Spleen (tissue), 11 donors: Measurements from ENCODE around the gene ENPP6. TPM values are rescaled to one million over a fixed set of nuclear protein-coding genes. Genes with fewer than 3 reads are reported as not detected.

Source experiments
- DNase-seq: peaks from one replicate; pipeline ENCODE4 v3.0.0-alpha.2; 2020
- H3K27ac ChIP-seq, 8 donors: fragments of 200-600 bp; sonication (generic) in 7 of 8; 1 replicate in 4 of 8; 2 replicates in 4 of 8; pipeline versions ENCODE4 v1.5.0 to v1.8.0; 2016 to 2021; ENCODE audit warnings: inconsistent platforms in 4 of 8, mild to moderate bottlenecking in 4 of 8, moderate library complexity in 1 of 8
- H3K27me3 ChIP-seq, 7 donors: fragments of 200-600 bp; sonication (generic) in 6 of 7; replicated peaks in 1 of 7; 1 replicate in 4 of 7; 2 replicates in 3 of 7; pipeline versions ENCODE4 v1.5.0 to v1.8.0; 2016 to 2021; ENCODE audit warnings: inconsistent platforms in 3 of 7, mild to moderate bottlenecking in 1 of 7
- H3K36me3 ChIP-seq, 6 donors: fragments of 200-600 bp; sonication (generic) in 5 of 6; 1 replicate in 4 of 6; 2 replicates in 2 of 6; pipeline versions ENCODE4 v1.5.0 to v1.8.0; 2016 to 2021; ENCODE audit warnings: inconsistent platforms in 2 of 6
- H3K4me1 ChIP-seq, 6 donors: fragments of 200-600 bp; sonication (generic) in 5 of 6; 1 replicate in 3 of 6; 2 replicates in 3 of 6; pipeline versions ENCODE4 v1.5.0 to v1.8.0; 2016 to 2021; ENCODE audit warnings: inconsistent platforms in 3 of 6
- H3K4me3 ChIP-seq, 8 donors: fragments of 200-600 bp; sonication (generic) in 7 of 8; 1 replicate in 4 of 8; 2 replicates in 4 of 8; pipeline versions ENCODE4 v1.5.0 to v1.8.0; 2016 to 2021; ENCODE audit warnings: inconsistent platforms in 4 of 8, mild to moderate bottlenecking in 4 of 8, moderate library complexity in 2 of 8
- H3K9me3 ChIP-seq, 8 donors: fragments of 200-600 bp; sonication (generic) in 7 of 8; 1 replicate in 4 of 8; 2 replicates in 4 of 8; pipeline versions ENCODE4 v1.5.0 to v1.8.0; 2016 to 2021; ENCODE audit warnings: inconsistent platforms in 4 of 8
- POLR2A ChIP-seq, 3 donors: fragments of 450-650 bp; IDR thresholded peaks; one replicate each; pipeline ENCODE4 v1.5.1; 2017; ENCODE audit warnings: antibody characterized with exemption in 3 of 3, mild to moderate bottlenecking in 1 of 3
- POLR2AphosphoS5 ChIP-seq, 3 donors: sonication (generic); formaldehyde crosslinking; IDR thresholded peaks; one replicate each; pipeline ENCODE4 v1.5.1; 2017; ENCODE audit warnings: antibody characterized with exemption in 3 of 3
- WGBS, 5 donors: extraction: QIAGEN DNeasy Blood & Tissue Kit in 3 of 5; methylation state at CpG; one replicate each; pipeline versions ENCODE4 v1.1.5 to v1.1.7; 2013 to 2018; 5-methylcytosine and 5-hydroxymethylcytosine counted together
- intact Hi-C: fragments of 100-400 bp; cut with DNase I; formaldehyde crosslinking; loops from one replicate; pipeline ENCODE4 v1.15.0; 2023; ENCODE audit warnings: low total_unique reads
- polyA plus RNA-seq, 3 donors: library from polyadenylated mRNA; stranded (reverse); fragments of 200-250 nt; gene quantifications; one replicate each; pipeline ENCODE4 v1.2.1, GENCODE V29; 2013
- total RNA-seq, 7 donors: library from RNA; depleted of rRNA in 3 of 7; stranded (reverse); fragments of >200 nt in 3 of 7; fragmentation: NEBNext Ultra II Directional in 4 of 7; extraction: Animal tissue kit (Norgen Biotek cat#: 25700) in 4 of 7; gene quantifications; one replicate each; pipeline versions ENCODE4 v1.1.0 to v1.2.1, GENCODE V29; 2016 to 2021
- TF ChIP-seq, protein P1 (sequence below), 11 experiments: fragments of 200-600 bp in 7 of 11; fragments of 450-650 bp in 4 of 11; sonication (generic) in 4 of 11; IDR thresholded peaks in 8 of 11; conservative IDR thresholded peaks in 3 of 11; 1 replicate in 7 of 11; 2 replicates in 4 of 11; pipeline versions ENCODE4 v1.4.0 to v1.8.0; 2016 to 2021; ENCODE audit warnings: antibody characterized with exemption in 11 of 11, inconsistent platforms in 4 of 11, mild to moderate bottlenecking in 1 of 11
- donor health status: healthy with polysubstance abuse.
- donor health status: DM: no; HTN: no; CAD: no; lungs with moderate emphysema.
- donor health status: DM: no; HTN: no; CAD: no.
- donor health status: Bipolar disorder and iron deficiency.
- donor health status: healthy.
- donor health status: DM: no; HTN: no; CAD: no.
- donor health status: DM: yes; HTN: yes; CAD: no.

The ENPP6 gene
- total and polyA plus RNA-seq, 10 donors, result 0.23 to 2.4 (median 1.1) TPM

DNA sequence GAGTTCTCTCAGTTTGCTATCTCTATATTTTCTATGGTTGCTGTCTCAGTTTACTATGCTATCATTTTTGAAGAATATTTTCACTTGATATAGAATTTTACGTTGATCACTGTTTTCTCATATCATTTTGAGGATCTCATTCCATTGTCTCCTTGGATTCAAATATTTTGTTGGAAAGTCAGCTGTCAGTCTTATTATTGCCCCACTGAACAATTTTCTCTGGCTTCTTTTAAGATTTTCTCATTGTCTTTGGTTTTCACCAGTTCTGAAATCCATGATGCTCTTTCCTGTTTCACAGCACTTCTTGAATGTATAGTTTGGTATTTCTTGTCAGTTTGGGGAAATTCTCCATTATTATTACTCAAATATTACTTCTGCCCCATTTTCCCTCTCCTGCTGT, 81.1 kb downstream of the ENPP6 start:
- TF ChIP-seq, protein P1, sequence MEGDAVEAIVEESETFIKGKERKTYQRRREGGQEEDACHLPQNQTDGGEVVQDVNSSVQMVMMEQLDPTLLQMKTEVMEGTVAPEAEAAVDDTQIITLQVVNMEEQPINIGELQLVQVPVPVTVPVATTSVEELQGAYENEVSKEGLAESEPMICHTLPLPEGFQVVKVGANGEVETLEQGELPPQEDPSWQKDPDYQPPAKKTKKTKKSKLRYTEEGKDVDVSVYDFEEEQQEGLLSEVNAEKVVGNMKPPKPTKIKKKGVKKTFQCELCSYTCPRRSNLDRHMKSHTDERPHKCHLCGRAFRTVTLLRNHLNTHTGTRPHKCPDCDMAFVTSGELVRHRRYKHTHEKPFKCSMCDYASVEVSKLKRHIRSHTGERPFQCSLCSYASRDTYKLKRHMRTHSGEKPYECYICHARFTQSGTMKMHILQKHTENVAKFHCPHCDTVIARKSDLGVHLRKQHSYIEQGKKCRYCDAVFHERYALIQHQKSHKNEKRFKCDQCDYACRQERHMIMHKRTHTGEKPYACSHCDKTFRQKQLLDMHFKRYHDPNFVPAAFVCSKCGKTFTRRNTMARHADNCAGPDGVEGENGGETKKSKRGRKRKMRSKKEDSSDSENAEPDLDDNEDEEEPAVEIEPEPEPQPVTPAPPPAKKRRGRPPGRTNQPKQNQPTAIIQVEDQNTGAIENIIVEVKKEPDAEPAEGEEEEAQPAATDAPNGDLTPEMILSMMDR (IDR thresholded peaks at IDR 0.05 in 8 of 11, conservative IDR thresholded peaks at IDR 0.05 in 3 of 11), result no peak
- TF ChIP-seq POLR2AphosphoS5 (IDR thresholded peaks at IDR 0.05), result no peak
- TF ChIP-seq POLR2A (IDR thresholded peaks at IDR 0.05), result no peak
- no peak for DNase-seq
- Histone ChIP-seq H3K4me3 (no peak overlapping the region), H3K9me3 (peaks cover 0 to 31% (median 24%) of the 10 kb centered on the region in 8 donors), H3K36me3 (no peaks in the 10 kb centered on the region), H3K4me1 (no peaks in the 10 kb centered on the region), H3K27me3 (no peaks in the 10 kb centered on the region), H3K27ac (no peak overlapping the region)
- 69 to 88% (median 83%) methylated on average over 1 of the region's 1 CpG for WGBS, 5 donors
- intact Hi-C loops, result no loop called here

DNA sequence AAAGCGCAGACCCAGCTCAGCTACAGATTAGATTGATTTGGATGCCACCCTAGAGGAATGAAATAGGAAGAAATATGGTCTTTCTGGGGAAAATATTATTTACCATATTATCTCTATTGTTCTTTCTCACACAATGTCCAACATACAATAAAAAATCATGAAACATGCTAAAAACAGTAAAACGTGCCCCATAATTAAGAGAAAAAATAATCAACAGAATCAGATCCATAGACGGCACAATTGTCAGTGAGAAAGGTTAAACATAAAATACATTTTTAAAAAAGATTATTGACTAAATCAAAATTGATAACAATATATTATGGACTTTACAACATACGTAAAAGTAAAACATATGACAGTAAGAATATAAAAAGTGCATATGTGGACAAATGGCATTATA, 90.9 kb downstream of the ENPP6 start:
- intact Hi-C loops, result no loop called here
- Histone ChIP-seq H3K4me1 (no peaks in the 10 kb centered on the region), H3K4me3 (no peak overlapping the region), H3K36me3 (no peaks in the 10 kb centered on the region), H3K27me3 (peaks cover 0 to 9% (median 0%) of the 10 kb centered on the region in 7 donors), H3K27ac (no peak overlapping the region), H3K9me3 (peaks cover 0 to 8% (median 7%) of the 10 kb centered on the region in 8 donors)
- no peak for DNase-seq
- TF ChIP-seq POLR2AphosphoS5 (IDR thresholded peaks at IDR 0.05), result no peak
- TF ChIP-seq, protein P1 (IDR thresholded peaks at IDR 0.05 in 8 of 11, conservative IDR thresholded peaks at IDR 0.05 in 3 of 11), result no peak
- TF ChIP-seq POLR2A (IDR thresholded peaks at IDR 0.05), result no peak
- 67 to 82% (median 78%) methylated on average over 4 of the region's 4 CpGs for WGBS, 5 donors

DNA sequence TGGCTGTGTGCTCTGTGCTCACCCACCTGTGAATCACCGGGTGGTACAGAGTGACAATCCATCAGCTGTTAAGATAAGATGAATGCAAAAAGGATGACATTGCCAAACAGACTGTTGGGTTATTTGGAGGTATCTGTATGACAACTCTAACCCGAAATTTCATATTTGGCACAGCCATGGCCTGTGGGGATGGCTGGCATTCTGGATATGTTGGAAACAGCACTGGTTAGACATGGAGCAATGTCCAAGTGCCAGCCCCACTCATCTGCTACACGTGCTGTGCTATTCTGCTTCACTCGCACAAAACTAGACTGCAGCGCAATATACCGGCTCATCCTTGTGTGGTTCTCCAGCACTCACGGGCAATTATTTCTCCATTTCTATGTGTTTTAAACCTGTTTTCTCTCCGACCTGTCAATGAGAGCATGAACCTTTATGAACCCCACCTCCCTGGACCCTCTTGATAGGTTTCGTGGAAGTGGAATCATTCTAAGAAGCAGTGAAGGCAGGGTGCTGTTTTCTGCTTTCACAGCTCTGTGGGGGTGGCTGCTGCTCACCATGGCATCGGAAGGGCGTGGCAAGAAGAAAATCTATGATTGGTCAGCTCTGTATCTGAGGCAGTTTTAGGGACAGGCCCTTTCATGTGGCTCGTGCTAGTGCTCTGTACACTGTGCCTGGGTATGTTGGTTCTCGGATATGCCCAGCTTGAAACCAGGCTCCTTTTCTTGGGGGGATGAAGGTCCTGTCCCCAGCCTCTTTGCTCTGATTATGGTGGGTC, 94.9 kb downstream of the ENPP6 start:
- H3K4me1 ChIP-seq, result no peaks in the 10 kb centered on the region
- no peaks in the 10 kb centered on the region for H3K36me3 ChIP-seq
- no peak for TF ChIP-seq POLR2A (IDR thresholded peaks at IDR 0.05)
- TF ChIP-seq, protein P1 (IDR thresholded peaks at IDR 0.05 in 8 of 11, conservative IDR thresholded peaks at IDR 0.05 in 3 of 11), result no peak
- TF ChIP-seq POLR2AphosphoS5 (IDR thresholded peaks at IDR 0.05), result no peak
- intact Hi-C loops, result no loop called here
- H3K27ac ChIP-seq, result no peak overlapping the region
- WGBS, 5 donors, result 84 to 91% (median 90%) methylated on average over 11 to 13 of the region's 13 CpGs
- H3K27me3 ChIP-seq, result peaks cover 0 to 13% (median 0%) of the 10 kb centered on the region in 7 donors
- H3K4me3 ChIP-seq, result no peak overlapping the region
- H3K9me3 ChIP-seq, result peaks cover 0 to 8% (median 7%) of the 10 kb centered on the region in 8 donors
- DNase-seq, result no peak

DNA sequence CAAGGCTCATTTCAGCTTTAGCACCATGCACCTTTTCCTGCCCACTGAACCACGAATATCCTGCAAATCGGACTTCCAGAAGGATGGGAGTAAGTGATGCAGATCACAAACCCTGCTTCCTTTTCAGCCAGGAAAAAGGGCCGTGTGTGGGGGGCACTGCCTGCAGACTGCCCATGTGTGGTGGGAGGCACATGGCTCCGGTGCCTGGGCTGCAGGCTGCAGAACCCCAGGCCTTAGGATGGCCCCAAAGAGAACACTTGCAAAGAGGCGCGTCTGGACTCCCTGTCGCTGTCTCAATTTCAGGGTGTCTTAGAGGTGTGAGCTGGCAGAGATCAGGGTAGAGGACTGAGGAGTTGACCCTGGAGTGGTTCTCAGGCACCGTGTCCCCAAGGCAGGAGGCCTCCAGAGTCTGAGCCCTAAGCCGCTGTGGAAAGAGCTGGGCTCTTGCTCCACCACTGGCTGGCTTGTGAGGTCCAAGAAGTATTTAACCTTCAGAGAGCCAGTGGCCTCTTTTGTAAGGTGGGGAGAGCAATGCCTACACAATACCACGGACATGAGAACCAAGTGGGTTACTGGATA, 97.0 kb downstream of the ENPP6 start:
- intact Hi-C loops, result no loop called here
- 67 to 86% (median 73%) methylated on average over 10 of the region's 10 CpGs for WGBS, 5 donors
- TF ChIP-seq, protein P1 (IDR thresholded peaks at IDR 0.05 in 8 of 11, conservative IDR thresholded peaks at IDR 0.05 in 3 of 11), result no peak
- TF ChIP-seq POLR2A (IDR thresholded peaks at IDR 0.05) (no peak), POLR2AphosphoS5 (IDR thresholded peaks at IDR 0.05) (no peak)

More for the DNA sequence above, 97.0 kb downstream of the ENPP6 start:
- Histone ChIP-seq H3K36me3 (no peaks in the 10 kb centered on the region), H3K27ac (no peak overlapping the region), H3K27me3 (peaks cover 0 to 13% (median 0%) of the 10 kb centered on the region in 7 donors), H3K4me1 (no peaks in the 10 kb centered on the region), H3K9me3 (no peaks in the 10 kb centered on the region), H3K4me3 (no peak overlapping the region)
- no peak for DNase-seq
